Choroid plexus epithelial cell (primary cell): ENCODE results near the gene CRYBG2.
"Not testable (repeated sequence)": the region's sequence is repeated elsewhere in the genome, so short reads cannot be mapped to it uniquely, and the experiment has no call there.

ENCODE experiments used
- DNase-seq: peaks from one replicate; pipeline ENCODE4 v3.0.0-alpha.2; 2010; ENCODE audit warnings: low read depth
- H3K4me3 ChIP-seq: 2 replicates; pipeline ENCODE4 v1.5.1; 2011; ENCODE audit warnings: low read depth, mild to moderate bottlenecking, control low read depth, low read length, moderate library complexity
- TF ChIP-seq, protein P1 (sequence below): conservative IDR thresholded peaks from 2 replicates; pipeline ENCODE4 v1.5.1; 2011; ENCODE audit warnings: low read depth, mild to moderate bottlenecking, control low read depth, inconsistent platforms, low read length, moderate library complexity

Gene CRYBG2

DNA sequence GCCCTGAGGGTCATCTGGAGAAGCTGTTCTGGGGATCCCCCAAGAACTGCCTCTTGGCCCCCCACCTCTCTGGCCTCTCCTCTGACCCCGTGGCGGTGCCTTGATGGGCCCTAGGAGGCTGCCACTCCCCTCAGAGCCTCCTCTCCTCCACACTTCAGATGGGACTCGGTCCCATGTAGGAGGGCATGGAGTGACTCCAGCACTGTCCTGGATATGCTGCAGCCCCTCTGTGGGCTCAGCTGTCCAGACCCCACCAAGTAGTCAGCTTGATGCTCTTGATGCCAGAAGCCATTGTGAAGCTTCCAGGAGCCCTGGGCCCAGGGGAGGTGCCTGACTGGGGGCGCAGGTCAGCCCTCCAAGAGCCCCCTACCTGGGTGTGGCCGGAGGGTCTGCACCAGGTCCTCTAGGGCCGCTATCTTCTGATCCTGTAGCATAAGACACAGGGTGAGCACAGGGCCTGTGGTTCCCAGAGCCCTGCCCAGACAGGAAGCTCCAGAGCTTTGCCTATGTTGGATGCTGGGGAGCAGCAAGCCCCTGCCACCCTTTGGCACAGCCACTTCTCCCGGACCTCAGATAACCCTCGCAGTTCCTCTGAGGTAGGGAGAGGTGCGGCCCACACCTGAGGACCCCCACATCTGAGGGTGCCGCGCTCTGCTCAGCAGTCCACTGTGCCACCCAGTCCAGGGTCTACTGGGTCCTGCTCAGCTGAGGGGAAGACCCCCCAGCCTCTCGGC lies 56.7 kb downstream of the CRYBG2 start:
- no peak for DNase-seq
- H3K4me3 ChIP-seq: no peak overlapping the region
- TF ChIP-seq, protein P1, sequence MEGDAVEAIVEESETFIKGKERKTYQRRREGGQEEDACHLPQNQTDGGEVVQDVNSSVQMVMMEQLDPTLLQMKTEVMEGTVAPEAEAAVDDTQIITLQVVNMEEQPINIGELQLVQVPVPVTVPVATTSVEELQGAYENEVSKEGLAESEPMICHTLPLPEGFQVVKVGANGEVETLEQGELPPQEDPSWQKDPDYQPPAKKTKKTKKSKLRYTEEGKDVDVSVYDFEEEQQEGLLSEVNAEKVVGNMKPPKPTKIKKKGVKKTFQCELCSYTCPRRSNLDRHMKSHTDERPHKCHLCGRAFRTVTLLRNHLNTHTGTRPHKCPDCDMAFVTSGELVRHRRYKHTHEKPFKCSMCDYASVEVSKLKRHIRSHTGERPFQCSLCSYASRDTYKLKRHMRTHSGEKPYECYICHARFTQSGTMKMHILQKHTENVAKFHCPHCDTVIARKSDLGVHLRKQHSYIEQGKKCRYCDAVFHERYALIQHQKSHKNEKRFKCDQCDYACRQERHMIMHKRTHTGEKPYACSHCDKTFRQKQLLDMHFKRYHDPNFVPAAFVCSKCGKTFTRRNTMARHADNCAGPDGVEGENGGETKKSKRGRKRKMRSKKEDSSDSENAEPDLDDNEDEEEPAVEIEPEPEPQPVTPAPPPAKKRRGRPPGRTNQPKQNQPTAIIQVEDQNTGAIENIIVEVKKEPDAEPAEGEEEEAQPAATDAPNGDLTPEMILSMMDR: no peak

DNA sequence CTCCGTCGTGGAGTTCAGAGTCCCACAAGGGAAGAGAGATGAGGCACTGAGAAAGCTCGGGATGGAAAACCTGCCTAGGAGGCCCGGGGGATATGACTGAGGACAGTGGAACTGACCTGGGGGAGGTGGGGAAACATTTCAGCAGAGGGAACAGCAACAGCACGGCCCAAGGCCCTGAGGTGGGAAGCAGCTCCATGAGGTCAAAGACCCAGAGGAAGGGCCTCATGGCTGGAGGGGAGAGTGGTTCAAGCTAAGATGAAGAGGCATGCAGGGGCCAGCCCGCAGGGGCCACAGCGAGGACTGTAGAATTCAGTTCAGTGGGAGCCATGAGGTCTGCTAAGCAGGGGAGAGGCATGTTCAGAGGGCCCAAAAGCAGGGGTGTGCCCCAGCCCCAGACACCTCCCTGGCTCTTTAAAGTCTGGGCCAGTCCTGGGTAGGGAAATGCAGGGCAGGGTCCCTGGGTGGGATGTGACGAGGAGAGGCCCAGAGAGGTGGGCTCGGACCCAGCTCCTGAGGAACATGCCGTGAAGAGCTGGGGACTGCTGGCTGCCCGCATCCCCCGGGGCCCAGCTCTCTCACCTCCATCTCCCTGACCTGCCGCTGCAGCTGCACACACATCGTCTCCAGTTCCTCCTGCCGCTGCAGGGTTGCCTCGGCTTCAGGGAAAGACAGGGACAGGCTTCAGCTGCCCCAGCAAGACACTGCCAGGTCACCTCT lies 57.4 kb downstream of the CRYBG2 start:
- TF ChIP-seq, protein P1: no peak
- no peak for DNase-seq
- H3K4me3 ChIP-seq: no peak overlapping the region

DNA sequence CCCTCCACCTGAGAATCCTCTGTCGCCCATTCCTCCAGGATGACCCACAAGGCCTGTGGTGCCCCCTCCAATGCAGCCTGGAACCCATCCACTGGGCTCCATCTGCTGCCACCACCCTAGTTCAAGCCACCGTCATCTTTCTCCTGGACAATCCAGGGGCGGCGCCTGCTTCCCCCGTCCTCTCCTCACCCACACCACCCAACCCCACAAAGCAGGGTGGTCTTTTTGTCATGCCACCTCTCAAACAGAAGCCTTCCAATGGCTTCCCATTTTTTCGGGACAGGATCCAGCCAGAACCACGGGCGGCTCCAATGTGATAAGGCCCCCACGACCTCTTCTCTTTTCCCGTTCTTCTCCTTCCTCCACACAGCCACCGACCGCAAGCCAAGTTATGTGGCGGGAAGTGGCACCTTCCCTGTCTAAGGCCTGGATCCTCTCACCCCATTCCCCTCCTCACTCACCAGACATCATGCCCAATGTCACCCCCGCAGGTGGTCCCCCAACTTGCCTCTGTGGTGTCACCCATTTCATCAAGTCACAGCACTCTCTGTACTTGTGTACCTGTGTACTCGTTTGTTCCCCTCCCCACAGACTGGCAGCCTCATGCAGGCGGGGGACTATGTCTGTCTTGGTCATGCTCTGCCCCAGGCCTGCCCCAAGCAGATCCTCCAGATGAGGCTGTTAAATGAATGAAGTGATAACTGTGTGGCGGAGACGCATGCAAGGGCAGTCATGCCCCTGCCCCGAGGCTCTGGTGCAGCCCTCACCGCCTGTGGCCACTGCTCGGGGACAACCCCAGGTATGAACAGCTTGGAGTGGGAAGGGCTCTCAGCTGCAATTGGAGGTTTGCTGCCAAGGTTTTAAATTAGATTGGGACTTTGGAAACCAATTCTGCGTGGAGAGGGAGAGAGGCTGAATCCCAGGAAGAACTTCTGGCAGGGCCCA lies 58.5 kb downstream of the CRYBG2 start:
- H3K4me3 ChIP-seq: no peak overlapping the region
- TF ChIP-seq, protein P1: no peak
- no peak for DNase-seq

DNA sequence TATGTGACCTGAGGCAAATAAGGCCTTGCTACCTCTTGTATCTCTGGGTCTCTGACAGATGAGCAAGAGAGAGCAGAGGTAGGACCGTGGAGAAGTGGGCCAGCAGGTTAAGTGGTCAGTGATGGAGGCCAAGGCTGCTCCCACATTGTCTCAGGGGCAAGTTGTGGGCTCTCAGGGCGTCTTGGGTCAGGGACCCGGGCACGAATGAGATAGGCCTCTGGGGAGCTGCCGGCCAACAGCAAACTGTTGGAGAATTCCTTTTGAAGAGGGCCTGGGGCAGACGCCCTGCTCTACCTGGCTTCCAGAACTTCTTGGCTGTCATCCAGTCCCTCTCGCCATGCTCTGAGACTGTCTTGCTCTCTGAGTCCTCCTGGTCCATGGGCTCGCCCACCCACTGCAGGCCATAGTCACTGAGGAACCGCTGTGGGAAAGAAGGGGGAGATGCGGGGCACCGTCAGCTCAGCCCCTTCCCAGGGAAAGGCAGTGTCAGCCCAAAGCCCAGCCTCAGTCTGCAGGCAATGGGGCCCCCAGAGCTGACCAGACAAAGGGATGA lies 59.9 kb downstream of the CRYBG2 start:
- TF ChIP-seq, protein P1: no peak
- H3K4me3 ChIP-seq: no peak overlapping the region
- DNase-seq: no peak

DNA sequence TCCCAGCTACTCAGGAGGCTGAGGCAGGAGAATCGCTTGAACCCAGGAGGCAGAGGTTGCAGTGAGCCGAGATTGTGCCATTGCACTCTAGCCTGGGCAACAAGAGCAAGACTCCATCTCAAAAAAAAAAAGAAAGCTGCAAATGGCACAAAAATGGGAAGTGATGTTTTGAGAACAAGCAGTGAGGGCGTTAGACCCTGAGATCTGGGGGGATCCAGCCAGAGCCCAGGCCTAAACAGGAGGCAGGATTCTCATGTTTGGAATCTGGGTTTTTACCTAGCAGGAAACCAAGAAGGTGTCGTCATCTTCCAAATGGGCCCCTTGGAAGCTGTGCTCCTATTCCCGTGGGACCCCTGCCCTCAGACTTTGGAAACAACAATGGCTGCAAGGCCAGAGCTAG lies 61.2 kb downstream of the CRYBG2 start:
- not testable (repeated sequence) for H3K4me3 ChIP-seq, DNase-seq

DNA sequence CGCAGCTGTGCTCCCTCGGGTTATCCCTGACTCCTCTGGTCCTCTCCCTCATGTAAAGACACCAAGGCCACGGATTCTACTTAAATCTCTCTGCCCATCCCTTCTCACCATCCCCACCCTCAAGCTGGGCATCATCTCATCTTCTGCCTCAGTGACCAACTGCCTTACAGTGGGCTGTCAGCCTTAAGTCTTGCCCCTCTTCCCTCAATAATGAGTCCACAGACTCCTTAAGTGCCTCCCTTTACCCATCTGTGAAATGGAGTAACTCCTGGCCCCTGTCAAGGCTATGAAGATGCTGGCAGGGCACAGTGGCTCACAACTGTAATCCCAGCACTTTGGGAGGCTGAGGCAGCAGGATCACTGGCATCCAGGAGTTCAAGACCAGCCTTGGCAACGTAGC lies 62.0 kb downstream of the CRYBG2 start:
- TF ChIP-seq, protein P1: no peak
- no peak overlapping the region for H3K4me3 ChIP-seq

DNA sequence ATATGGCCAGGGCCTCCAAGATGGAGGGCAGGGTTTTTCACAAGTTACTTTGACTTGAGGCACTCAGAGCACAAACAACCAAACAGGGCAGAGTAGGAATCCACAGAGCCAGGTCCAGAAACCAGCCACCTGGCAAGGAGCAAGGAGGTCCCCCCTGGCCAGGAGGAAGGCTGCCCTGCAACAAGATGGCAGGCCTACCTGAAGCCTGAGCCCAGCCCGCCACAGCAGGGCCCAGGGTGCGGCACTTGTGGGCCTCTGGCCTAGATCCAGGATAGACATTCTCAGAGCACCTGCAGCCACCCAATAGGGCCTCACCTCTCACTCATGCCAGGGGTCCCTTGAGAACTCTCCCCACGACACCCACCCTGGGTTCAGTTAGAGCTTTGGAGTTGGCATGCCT lies 62.5 kb downstream of the CRYBG2 start:
- TF ChIP-seq, protein P1: no peak
- DNase-seq: no peak
- H3K4me3 ChIP-seq: no peak overlapping the region

More for the DNA sequence above, 62.0 kb downstream of the CRYBG2 start:
- DNase-seq: no peak
